OCI-M2 (cell line): ENCODE data around the gene BCCIP.

ENCODE experiments used
- DNase-seq: peaks from one replicate; lab custom pipeline; 2025; ENCODE audit not compliant: unreplicated experiment; lab: John Stamatoyannopoulos, UW

The BCCIP gene

GRCh38 chr10:125843603-125844329 lies 20.4 kb downstream of the BCCIP start:
- DNase-seq: no peak

- no peak for DNase-seq
Measured at GRCh38 chr10:125844751-125845221, 21.4 kb downstream of the BCCIP start.

GRCh38 chr10:125845617-125846016 lies 22.3 kb downstream of the BCCIP start:
- DNase-seq: no peak

- no peak for DNase-seq
Measured at GRCh38 chr10:125846894-125847293, 23.5 kb downstream of the BCCIP start.

- DNase-seq: no peak
Measured at GRCh38 chr10:125848371-125848770, 25.0 kb downstream of the BCCIP start.

- DNase-seq: no peak
Measured at GRCh38 chr10:125848857-125849256, 25.5 kb downstream of the BCCIP start.

DNA sequence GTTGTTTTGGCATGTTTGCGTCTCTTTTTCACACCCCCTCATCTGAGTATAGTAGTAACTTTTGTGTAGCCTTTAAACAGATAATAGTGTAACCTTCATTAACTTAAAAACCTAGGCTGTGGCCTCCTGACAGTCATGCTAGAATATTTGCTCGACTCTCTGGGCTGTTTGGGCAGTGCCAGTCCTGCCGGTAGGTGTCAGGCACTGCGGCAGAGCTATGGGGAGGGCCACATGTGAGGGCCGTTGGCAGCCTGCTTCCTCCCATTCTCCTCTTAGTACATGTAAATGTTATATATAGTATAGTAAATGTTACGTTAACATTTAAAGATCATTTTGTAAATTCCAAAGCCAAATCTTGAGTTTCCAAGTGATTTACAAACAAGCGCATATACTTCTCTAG lies 26.1 kb downstream of the BCCIP start:
- no peak for DNase-seq

- DNase-seq: no peak
Measured at GRCh38 chr10:125850766-125851731, 27.7 kb downstream of the BCCIP start.

DNA sequence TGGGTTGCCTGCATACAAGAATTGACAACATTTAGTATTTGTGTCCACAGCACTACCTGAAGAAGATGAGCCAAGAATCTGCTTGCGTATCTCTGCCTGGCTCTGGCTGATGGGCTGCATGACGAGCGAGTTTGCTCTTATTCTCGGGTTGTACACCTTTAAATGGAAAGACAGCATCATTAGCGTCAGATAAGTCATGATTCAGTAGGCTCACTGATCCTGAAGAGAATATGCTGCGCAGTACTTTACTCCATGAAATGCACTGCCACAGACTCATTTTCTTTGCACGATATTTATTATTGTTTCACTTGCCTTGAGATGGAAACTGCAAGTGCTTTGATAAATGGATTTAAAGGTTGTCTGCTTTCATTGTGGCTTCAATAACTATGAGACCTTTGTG lies 29.1 kb downstream of the BCCIP start:
- no peak for DNase-seq

- no peak for DNase-seq
Measured at GRCh38 chr10:125857185-125857760, 33.9 kb downstream of the BCCIP start.

GRCh38 chr10:125859128-125859817 lies 35.9 kb downstream of the BCCIP start:
- DNase-seq: no peak

DNA sequence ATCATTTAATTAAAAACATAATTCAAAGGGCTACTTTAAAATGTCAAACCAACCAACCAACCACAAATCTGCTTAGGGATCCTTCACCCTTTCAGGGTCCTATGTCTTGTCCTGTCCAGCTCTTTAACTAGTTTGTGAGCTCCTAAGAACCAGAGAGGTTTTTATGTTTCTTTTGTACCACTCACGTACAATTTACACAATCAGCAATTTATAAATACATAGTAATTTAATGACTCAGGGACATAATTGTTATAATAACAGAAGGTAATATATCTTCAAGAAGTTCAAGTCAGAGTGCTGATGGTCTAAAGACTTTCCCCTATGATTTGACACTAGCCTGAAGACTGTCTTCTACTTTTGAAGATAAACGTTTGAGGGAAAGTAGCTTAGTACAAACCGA lies 41.8 kb downstream of the BCCIP start:
- DNase-seq: no peak

GRCh38 chr10:125866421-125867029 lies 43.2 kb downstream of the BCCIP start:
- DNase-seq: no peak

DNA sequence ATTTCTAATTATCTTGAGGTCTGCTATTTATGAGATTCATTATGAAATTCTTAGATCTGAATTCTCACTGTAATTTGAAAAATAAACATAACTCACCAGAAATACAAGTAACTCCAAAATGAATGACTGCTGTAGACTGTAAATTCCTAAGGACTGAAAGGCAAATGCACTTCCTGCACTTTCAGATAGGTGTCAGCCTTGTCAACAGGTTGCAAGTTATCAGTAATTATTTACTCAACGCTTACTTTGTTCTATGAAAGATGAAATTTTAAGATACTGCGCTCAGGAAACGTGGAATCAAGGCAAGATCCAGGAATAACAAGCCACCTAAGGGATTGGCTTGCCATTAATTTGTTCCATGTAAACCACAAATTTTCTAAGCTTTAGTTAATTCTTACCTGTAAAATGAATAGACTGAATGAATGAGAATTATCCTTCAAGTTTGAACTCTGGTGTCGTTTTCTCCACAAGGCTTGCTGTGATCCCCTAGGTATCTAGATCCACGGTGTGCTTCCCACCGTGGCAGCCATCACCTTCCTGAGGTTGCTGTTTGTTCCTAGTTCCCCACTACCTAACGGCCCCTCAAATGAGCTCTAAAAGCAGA lies 45.1 kb downstream of the BCCIP start:
- DNase-seq: no peak

- no peak for DNase-seq
Measured at GRCh38 chr10:125871338-125871737, 48.0 kb downstream of the BCCIP start.

GRCh38 chr10:125878957-125879835 lies 55.9 kb downstream of the BCCIP start:
- DNase-seq: no peak

DNA sequence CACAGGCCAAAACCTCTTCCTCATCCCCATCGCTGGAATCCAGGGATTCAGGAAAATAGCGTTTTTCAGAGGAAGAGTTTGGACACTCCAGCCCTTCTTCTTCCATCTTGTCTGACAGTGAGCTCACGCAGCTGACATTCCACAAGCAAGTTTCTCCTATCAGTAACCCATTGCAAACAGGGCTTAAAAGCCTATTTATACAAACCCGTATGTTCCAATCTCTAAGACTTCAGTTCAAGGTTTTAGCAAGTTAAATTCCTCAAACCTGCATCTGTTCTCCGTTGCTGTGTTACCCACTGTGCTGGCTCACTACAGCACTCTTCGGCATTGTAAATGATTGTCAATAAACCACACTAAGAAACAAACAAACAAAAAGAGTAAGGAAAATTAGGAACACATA lies 57.4 kb downstream of the BCCIP start:
- no peak for DNase-seq

- DNase-seq: no peak
Measured at GRCh38 chr10:125881192-125881591, 57.8 kb downstream of the BCCIP start, which contains the start of gene DHX32. DHX32 (minus strand) TSS chr10:125881292; CDS start chr10:125880824, 468 bp downstream.

GRCh38 chr10:125882596-125882995 lies 59.2 kb downstream of the BCCIP start:
- DNase-seq: no peak
